K562 (cell line): ENCODE data around the gene SH3BGRL3.

Source experiments
- ATF1 ChIP-seq, 2 experiments: fragments of 450-650 bp in 1 of 2; IDR thresholded peaks; 2 replicates each; pipeline ENCODE4 v1.6.1; 2016; ENCODE audit warnings: missing compliant biosample characterization in 1 of 2, missing genetic modification characterization in 1 of 2
- GTF3C2 ChIP-seq: IDR thresholded peaks from 3 replicates; pipeline ENCODE4 v1.6.1; 2011; ENCODE audit warnings: borderline replicate concordance, mild to moderate bottlenecking, moderate library complexity; ENCODE audit not compliant: insufficient read length; ENCODE audit errors: extremely low read depth
- HNRNPK ChIP-seq: fragments of 200-400 bp; formaldehyde crosslinking; IDR thresholded peaks from one replicate; pipeline ENCODE4 v1.6.1; 2018; ENCODE audit warnings: mild to moderate bottlenecking, low read depth, low read length; ENCODE audit not compliant: poor library complexity, severe bottlenecking

- TF ChIP-seq GTF3C2, result no peak
- TF ChIP-seq ATF1 (CRISPR knock-in tag; IDR thresholded peaks at IDR 0.05), result no peak
- no peak for TF ChIP-seq ATF1 (tag; IDR thresholded peaks at IDR 0.05)
- no peak for TF ChIP-seq HNRNPK
These were observed 37.9 kb downstream of the SH3BGRL3 start, which contains the start of gene CD52 for GRCh38 chr1:26317612-26318337.
